HUES48 (cell line): Measurements from ENCODE around the gene CCDC83.

Experiments
- H3K27ac ChIP-seq: one replicate; pipeline ENCODE4 v1.7.0; 2013; ENCODE audit warnings: low read depth, low read length, inconsistent platforms
- H3K27me3 ChIP-seq: 2 replicates; pipeline ENCODE4 v1.6.1; 2013; ENCODE audit warnings: mild to moderate bottlenecking, low read length; ENCODE audit not compliant: control insufficient read depth, insufficient read depth
- H3K36me3 ChIP-seq: 2 replicates; pipeline ENCODE4 v1.6.1; 2013; ENCODE audit warnings: low read length; ENCODE audit not compliant: control insufficient read depth, insufficient read depth
- H3K4me1 ChIP-seq: 2 replicates; pipeline ENCODE4 v1.6.1; 2013; ENCODE audit warnings: mild to moderate bottlenecking, low read length; ENCODE audit not compliant: control insufficient read depth, insufficient read depth
- H3K4me3 ChIP-seq: 2 replicates; pipeline ENCODE4 v1.5.1; 2013; ENCODE audit warnings: mild to moderate bottlenecking, low read depth, low read length
- H3K9ac ChIP-seq: 2 replicates; pipeline ENCODE4 v1.6.1; 2013; ENCODE audit warnings: mild to moderate bottlenecking, low read depth, low read length, moderate library complexity
- H3K9me3 ChIP-seq: 2 replicates; pipeline ENCODE4 v1.6.1; 2013; ENCODE audit warnings: low read length; ENCODE audit not compliant: control insufficient read depth, insufficient read depth

CCDC83 gene

GRCh38 chr11:85886089-85887056 lies 31.2 kb downstream of the CCDC83 start:
- Histone ChIP-seq H3K4me1 (peaks cover 8% of the 10 kb centered on the region; the same call in 1 of the 2 replicates), H3K9me3 (no peaks in the 10 kb centered on the region), H3K9ac (no peak overlapping the region), H3K27ac (no peak overlapping the region), H3K4me3 (no peak overlapping the region), H3K27me3 (no peaks in the 10 kb centered on the region), H3K36me3 (no peaks in the 10 kb centered on the region)

DNA sequence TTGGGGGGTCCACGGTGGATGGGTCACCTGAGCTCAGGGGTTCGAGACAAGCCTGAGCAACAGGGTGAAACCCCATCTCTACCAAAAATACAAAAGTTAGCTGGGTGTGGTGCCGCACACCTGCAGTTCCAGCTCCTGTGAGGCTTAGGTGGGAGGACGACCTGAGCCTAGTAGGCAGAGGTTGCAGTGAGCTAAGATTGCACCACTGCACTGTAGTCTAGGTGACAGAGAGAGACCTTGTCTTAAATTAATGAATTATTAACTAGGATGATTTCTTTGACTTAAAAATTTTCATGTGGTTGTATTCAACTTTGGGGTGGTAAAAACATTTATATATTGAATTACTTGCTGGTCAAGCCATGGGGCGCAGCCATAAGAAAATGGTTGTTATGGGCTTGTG lies 33.9 kb downstream of the CCDC83 start:
- H3K9ac ChIP-seq: no peak overlapping the region
- no peaks in the 10 kb centered on the region for H3K36me3 ChIP-seq
- no peak overlapping the region for H3K27ac ChIP-seq
- H3K4me3 ChIP-seq: no peak overlapping the region
- H3K9me3 ChIP-seq: no peaks in the 10 kb centered on the region
- peaks cover 16% of the 10 kb centered on the region for H3K4me1 ChIP-seq
- no peaks in the 10 kb centered on the region for H3K27me3 ChIP-seq

- Histone ChIP-seq H3K9ac (no peak overlapping the region), H3K27ac (peak overlapping the region; percentile 60), H3K4me1 (peaks cover 16% of the 10 kb centered on the region), H3K27me3 (no peaks in the 10 kb centered on the region), H3K4me3 (no peak overlapping the region), H3K9me3 (no peaks in the 10 kb centered on the region), H3K36me3 (no peaks in the 10 kb centered on the region)
Measured at GRCh38 chr11:85889676-85890579, 34.7 kb downstream of the CCDC83 start.

GRCh38 chr11:85893395-85893794 lies 38.2 kb downstream of the CCDC83 start:
- no peak overlapping the region for H3K4me3 ChIP-seq
- no peak overlapping the region for H3K9ac ChIP-seq
- H3K9me3 ChIP-seq: no peaks in the 10 kb centered on the region
- H3K36me3 ChIP-seq: no peaks in the 10 kb centered on the region
- H3K27ac ChIP-seq: no peak overlapping the region
- no peaks in the 10 kb centered on the region for H3K27me3 ChIP-seq
- H3K4me1 ChIP-seq: peaks cover 16% of the 10 kb centered on the region

DNA sequence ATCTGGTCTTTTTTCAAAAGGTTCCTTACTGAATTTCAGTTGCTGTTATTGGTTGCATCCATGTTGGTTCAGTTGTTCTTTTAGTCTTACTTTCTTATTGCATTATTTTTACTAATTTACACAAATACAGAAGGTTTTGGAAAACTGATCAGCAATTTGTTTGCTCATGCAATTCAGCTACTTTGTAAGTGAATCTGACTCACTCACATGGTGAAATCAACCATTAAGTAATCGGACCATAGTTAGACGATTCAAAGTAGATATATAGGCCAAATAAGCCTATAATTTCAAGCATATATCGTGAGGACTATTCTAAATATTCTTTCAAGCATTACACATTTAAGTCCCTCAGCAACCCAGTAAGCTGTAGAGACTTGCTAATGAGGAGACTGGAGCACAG lies 41.7 kb downstream of the CCDC83 start:
- Histone ChIP-seq H3K27ac (no peak overlapping the region), H3K27me3 (no peaks in the 10 kb centered on the region), H3K36me3 (no peaks in the 10 kb centered on the region), H3K4me1 (peaks cover 8% of the 10 kb centered on the region), H3K9me3 (no peaks in the 10 kb centered on the region), H3K4me3 (no peak overlapping the region), H3K9ac (no peak overlapping the region)

DNA sequence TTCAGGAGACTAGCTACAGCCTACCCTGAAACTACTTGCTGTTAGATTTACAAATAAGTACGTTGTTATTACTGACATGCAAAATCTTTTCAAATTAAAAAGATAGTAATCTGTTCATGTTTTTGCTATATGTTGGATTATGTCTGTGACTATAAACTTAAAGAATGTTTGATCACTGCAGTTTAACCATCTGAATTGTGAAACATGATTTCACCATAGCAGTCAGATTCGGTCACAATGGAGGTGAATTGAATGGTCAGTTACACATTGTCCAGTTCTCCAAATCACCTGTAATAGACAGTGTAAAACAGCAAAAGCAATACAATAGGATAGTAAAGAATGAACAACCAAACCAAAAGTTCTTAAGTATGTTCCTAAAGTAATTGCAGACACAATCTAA lies 43.3 kb downstream of the CCDC83 start:
- H3K27ac ChIP-seq: no peak overlapping the region
- H3K36me3 ChIP-seq: no peaks in the 10 kb centered on the region
- H3K9me3 ChIP-seq: no peaks in the 10 kb centered on the region
- no peaks in the 10 kb centered on the region for H3K4me1 ChIP-seq
- no peaks in the 10 kb centered on the region for H3K27me3 ChIP-seq
- H3K9ac ChIP-seq: no peak overlapping the region
- H3K4me3 ChIP-seq: no peak overlapping the region

DNA sequence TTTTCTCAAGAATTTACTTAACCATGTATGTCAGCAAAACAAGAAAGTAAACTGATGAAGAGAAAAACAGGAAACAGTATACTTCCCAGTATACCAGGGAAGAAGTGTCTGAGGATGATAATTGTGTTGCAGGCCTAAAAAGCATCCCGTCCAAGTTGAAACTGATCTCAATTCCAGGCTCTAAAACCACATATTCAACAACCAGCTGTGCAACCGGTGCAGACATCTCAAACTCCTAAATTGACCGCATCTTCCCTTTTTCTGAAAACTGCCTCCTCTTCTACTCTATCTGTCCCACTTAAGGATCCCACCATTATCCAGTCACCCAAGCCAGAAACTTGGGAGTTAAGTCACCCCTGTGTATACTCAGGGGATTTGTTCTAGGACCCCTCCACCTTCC lies 47.2 kb downstream of the CCDC83 start:
- no peak overlapping the region for H3K27ac ChIP-seq
- no peaks in the 10 kb centered on the region for H3K27me3 ChIP-seq

DNA sequence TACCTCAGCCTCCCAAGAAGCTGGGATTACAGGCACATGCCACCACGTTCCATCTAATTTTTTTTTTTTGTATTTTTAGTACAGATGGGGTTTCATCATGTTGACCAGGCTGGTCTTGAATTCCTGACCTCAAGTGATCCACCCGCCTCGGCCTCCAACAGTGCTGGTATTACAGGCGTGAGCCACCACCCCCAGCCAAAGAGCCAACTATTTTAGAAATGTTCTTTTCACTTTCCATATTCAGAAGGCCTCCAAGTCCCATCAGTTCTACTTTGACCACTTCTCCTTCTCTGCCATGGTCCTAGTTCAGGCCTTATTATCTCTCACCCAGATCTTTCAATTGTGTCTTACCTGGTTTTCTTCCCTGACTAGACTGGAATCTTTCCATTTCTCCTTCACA lies 48.2 kb downstream of the CCDC83 start:
- Histone ChIP-seq H3K9me3 (no peaks in the 10 kb centered on the region), H3K36me3 (no peaks in the 10 kb centered on the region), H3K4me1 (no peaks in the 10 kb centered on the region), H3K9ac (no peak overlapping the region), H3K4me3 (no peak overlapping the region), H3K27me3 (no peaks in the 10 kb centered on the region), H3K27ac (no peak overlapping the region)

More for the DNA sequence above, 47.2 kb downstream of the CCDC83 start:
- H3K36me3 ChIP-seq: no peaks in the 10 kb centered on the region
- no peaks in the 10 kb centered on the region for H3K9me3 ChIP-seq
- H3K9ac ChIP-seq: no peak overlapping the region
- H3K4me1 ChIP-seq: no peaks in the 10 kb centered on the region
- H3K4me3 ChIP-seq: no peak overlapping the region

DNA sequence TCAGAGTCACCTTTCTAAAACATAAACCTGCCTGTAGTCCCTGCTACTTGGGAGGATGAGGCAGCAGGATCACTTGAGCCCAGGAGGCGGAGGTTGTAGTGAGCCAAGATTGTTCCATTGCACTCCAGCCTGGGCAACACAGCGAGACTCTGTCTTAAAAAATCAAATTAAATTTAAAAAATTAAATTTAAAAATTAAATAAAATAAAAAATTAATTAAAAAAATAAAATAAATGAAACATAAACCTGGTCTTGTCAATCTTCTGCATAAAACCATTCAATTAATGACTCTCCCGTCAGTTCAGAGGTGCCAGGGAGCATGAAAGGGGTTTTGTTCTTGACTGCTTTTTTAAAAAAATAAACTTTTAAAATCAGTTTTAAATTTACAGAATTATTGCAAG lies 48.6 kb downstream of the CCDC83 start:
- no peaks in the 10 kb centered on the region for H3K36me3 ChIP-seq
- no peak overlapping the region for H3K4me3 ChIP-seq
- no peaks in the 10 kb centered on the region for H3K27me3 ChIP-seq
- no peak overlapping the region for H3K27ac ChIP-seq
- no peaks in the 10 kb centered on the region for H3K4me1 ChIP-seq
- no peaks in the 10 kb centered on the region for H3K9me3 ChIP-seq
- H3K9ac ChIP-seq: no peak overlapping the region

- Histone ChIP-seq H3K4me1 (no peaks in the 10 kb centered on the region), H3K27me3 (no peaks in the 10 kb centered on the region), H3K27ac (no peak overlapping the region), H3K4me3 (no peak overlapping the region), H3K36me3 (no peaks in the 10 kb centered on the region), H3K9ac (no peak overlapping the region), H3K9me3 (peaks cover 4% of the 10 kb centered on the region; the same call in 1 of the 2 replicates)
Measured at GRCh38 chr11:85912414-85912813, 57.2 kb downstream of the CCDC83 start.

- Histone ChIP-seq H3K4me1 (peaks cover 5% of the 10 kb centered on the region; the same call in 1 of the 2 replicates), H3K9ac (no peak overlapping the region), H3K9me3 (peaks cover 4% of the 10 kb centered on the region; the same call in 1 of the 2 replicates), H3K27ac (no peak overlapping the region), H3K36me3 (no peaks in the 10 kb centered on the region), H3K27me3 (no peaks in the 10 kb centered on the region), H3K4me3 (no peak overlapping the region)
Measured at GRCh38 chr11:85913513-85913912, 58.3 kb downstream of the CCDC83 start.
